M059J (cell line): ENCODE measurements around the gene CELSR3. TPM values are rescaled to one million over a fixed set of nuclear protein-coding genes. Genes with fewer than 3 reads are reported as not detected.

Source experiments
- total RNA-seq: library from RNA; depleted of rRNA; stranded (reverse); fragments of >200 nt; shearing (Covaris generic); gene quantifications from 2 replicates; pipeline ENCODE4 v1.2.3, GENCODE V29; 2014; rRNA removed

CELSR3 gene
- total RNA-seq, 1 experiment from 2014 or later = 5.2 TPM

Other genes with a start within 250 kb of the CELSR3 start
- gene PLXNB1, start 232.8 kb downstream of the CELSR3 start, total RNA-seq = 4.1 and 8.9 TPM in 2 replicates
- 10.6 and 11.0 TPM in 2 replicates for gene CCDC51, start 222.8 kb downstream of the CELSR3 start, total RNA-seq
- gene TMA7, start 222.6 kb downstream of the CELSR3 start, total RNA-seq = 479 and 535 TPM in 2 replicates
- 4.9 and 7.2 TPM in 2 replicates for gene ATRIP, start 216.1 kb downstream of the CELSR3 start, total RNA-seq
- 282 and 311 TPM in 2 replicates for gene SHISA5, start 158.7 kb downstream of the CELSR3 start, total RNA-seq
- 19.5 and 31.0 TPM in 2 replicates for gene PFKFB4, start 106.1 kb downstream of the CELSR3 start, total RNA-seq
- gene UCN2, start 99.1 kb downstream of the CELSR3 start, total RNA-seq = 0.17 and 2.7 TPM in 2 replicates
- 17.0 and 33.1 TPM in 2 replicates for gene COL7A1, start 67.6 kb downstream of the CELSR3 start, total RNA-seq
- gene UQCRC1, start 53.2 kb downstream of the CELSR3 start, total RNA-seq = 147 and 314 TPM in 2 replicates
- not detected in 2 replicates for gene TMEM89, start 41.1 kb downstream of the CELSR3 start, total RNA-seq
- 15.2 and 21.3 TPM in 2 replicates for gene SLC26A6, start 27.4 kb downstream of the CELSR3 start, total RNA-seq
- 34.2 and 35.4 TPM in 2 replicates for gene NCKIPSD, start 23.0 kb upstream of the CELSR3 start, total RNA-seq
- 54.1 and 99.4 TPM in 2 replicates for gene IP6K2, start 54.3 kb upstream of the CELSR3 start, total RNA-seq
- 20.4 and 23.5 TPM in 2 replicates for gene PRKAR2A, start 185.0 kb upstream of the CELSR3 start, total RNA-seq
- 14.5 and 28.2 TPM in 2 replicates for gene SLC25A20, start 236.0 kb upstream of the CELSR3 start, total RNA-seq